GM18517 (cell line): ENCODE measurements around the gene CCDC196.

Experiments used
- ATAC-seq: cut with Tn5 transposase; IDR thresholded peaks from one replicate; pipeline ENCODE4 v1.9.1; 2021; ENCODE audit warnings: mild to moderate bottlenecking, moderate library complexity; ENCODE audit not compliant: unreplicated experiment

Gene CCDC196

DNA sequence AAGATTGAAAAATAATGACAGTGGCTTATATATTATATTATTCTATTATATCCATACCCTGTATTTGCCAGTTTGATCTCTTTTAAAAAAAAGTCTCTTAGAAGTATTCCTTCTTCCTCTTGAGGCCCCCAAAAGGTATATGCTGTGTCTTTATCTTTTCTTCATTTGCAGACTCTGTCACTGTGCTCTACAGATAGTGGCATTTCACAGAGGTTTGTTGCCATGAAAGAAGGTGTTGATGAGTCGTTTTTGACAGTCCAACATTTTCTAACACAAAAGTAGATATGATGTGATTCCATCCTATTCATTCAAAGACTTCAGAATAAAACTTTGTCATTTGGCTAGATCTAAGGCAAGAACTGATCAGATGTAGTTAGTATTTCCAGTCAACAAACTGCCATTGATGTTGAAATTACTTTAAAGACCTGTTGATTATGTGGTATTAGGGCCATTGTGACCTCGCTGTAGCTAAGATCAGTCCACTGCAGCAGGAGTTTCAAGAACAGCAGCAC is at the start of gene CCDC196:
Gene CCDC196, plus strand, starts transcription at position 462 of the 512 bp plus-strand sequence. CDS start 132 bp downstream, outside the sequence.
- no peak for ATAC-seq

GRCh38 chr14:66440801-66441200 is 45.4 kb upstream of the CCDC196 start:
- ATAC-seq: no peak

GRCh38 chr14:66442953-66443571 is 43.1 kb upstream of the CCDC196 start:
- ATAC-seq: no peak

- ATAC-seq: no peak
Measured at GRCh38 chr14:66443785-66444184, 42.4 kb upstream of the CCDC196 start.

DNA sequence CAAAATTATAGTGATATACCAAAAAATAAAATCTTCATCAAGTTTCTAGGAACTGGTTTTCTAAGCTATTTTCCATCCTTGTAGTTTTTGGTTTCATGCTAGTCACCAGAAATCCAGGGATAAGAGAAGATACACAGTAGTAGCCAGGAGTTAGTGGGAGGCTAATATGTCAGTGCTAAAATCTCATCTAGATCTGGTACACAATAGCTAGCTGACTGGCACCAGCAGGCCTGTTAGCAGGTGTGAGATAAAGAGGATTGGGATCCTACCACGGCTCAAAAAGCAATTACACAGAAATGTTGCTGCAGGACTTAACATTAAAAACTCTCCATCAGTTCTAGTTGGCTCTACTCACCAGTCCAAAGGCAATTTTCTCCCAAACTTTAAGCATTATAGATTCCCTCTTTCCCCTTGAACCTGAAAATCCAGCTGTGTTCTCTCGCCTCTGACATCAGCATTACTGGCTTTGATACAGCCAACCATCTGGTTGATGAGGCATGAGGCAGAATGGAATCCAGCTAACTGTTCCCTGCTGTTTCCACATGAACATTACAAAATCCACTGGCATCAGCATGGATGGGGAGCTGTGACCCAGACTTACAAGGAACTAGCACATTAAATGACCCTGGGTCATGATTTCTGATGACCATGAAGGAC is 41.8 kb upstream of the CCDC196 start:
- ATAC-seq: no peak

DNA sequence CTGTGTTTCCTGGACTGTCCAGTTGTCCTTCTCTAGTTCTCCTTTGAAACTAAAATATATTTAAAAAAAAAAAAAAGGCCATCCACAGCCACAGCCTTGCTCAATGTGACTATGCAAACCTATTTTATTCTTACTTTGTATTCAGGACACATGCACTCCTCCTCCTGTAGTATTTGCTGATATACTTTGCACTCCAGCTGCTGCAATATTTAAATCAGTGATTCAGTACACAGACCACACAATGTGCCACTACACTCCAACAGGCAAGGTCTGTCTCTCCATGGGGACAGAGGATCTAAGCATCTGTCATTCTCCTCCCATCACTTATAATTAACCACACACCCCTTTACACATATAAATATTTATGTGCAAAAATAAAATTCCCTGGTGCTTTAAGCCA is 40.2 kb upstream of the CCDC196 start:
- no peak for ATAC-seq

DNA sequence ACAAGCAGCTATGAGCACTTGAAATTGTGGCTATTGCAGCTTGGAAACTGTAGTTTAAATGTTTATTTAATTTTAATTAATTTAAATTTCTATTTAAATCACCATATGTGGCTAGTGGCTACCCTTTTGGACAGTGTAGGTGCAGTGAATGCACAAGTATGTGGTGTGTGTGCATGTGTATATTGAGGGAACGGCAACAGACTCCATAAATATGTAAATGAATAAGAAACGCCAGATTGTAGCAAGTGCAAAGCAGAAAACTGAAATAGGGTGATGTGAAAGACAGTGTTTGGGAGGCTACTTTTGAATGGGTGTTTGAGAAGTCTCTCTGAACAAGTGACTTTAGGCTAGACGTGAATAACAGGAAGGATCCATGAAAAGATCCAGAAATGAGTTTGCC is 32.7 kb upstream of the CCDC196 start:
- no peak for ATAC-seq

GRCh38 chr14:66459603-66460002 is 26.6 kb upstream of the CCDC196 start:
- no peak for ATAC-seq

DNA sequence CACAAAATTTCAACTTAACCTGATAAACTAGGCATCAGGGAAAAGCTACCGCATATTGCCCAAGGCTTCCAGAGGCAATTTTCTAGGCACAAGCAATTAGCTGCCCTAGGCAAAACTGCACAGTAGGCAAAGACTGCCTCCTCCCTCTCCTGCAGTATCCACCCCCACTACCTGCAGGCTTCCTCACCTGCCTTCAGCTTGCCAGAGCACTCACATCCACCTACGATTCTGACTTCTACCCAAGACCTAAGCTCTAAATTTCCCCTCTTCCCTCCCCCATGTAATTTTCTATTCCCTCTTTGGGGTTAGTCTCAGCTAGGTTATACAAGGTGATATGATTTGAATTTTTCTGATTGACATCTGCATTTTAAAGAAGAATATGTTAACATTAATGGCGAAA is 21.9 kb upstream of the CCDC196 start:
- no peak for ATAC-seq

- no peak for ATAC-seq
Measured at GRCh38 chr14:66468778-66469367, 17.3 kb upstream of the CCDC196 start.

DNA sequence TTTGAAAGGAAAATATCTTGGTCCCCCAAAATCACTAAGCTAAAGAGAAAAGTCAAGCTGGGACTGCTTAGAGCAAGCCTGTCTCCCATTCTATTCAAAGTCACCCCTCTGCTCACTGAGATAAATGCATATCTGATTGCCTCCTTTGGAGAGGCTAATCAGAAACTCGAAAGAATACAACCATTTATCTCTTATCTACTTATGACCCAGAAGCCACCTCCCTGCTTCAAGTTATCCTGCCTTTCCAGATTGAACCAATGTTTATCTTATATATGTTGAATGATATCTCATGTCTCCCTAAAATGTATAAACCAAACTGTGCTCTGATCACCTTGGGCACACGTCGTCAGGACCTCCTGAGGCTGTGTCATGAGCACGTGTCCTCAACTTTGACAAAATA is 14.6 kb upstream of the CCDC196 start:
- ATAC-seq: no peak

- ATAC-seq: no peak
Measured at GRCh38 chr14:66472251-66472650, 13.9 kb upstream of the CCDC196 start.

- ATAC-seq: no peak
Measured at GRCh38 chr14:66473223-66473622, 12.9 kb upstream of the CCDC196 start.

DNA sequence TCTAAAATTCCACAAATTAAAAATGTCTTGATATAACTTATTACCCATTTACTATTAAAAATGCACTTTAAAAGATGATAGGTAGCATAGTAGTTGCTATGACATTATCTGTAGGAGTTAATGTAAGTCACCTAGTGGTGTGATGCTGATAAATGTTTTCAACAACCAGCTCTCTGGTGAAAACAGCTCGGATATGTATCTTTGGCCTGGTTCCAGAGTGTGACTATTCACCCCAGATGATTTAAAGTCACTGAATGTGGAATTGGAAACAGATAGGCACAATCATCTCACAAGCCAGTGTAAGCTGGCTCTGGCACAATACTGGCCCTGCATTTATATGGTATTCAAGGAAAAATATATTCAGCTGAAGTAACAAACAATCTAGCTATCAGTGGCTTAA is 9.2 kb upstream of the CCDC196 start:
- no peak for ATAC-seq

- no peak for ATAC-seq
Measured at GRCh38 chr14:66477567-66477966, 8.6 kb upstream of the CCDC196 start.

DNA sequence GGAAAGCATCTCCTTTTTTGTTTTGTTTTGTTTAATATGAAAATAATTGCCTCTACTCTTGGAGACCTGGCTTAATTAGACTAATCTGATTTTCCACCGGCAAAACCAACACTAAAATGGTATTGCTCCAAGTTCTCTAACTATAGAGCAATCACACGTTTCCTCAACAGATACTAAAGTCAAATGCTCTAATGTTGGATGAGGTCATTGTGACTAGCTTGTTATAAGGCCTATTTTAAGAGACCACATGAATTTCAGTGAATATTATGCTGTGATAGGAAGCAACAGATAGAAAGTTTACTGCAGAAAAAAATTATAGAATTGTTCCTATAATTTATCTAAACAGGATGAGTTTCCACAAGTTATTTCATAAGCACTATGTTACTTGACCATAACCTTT is 3.3 kb upstream of the CCDC196 start:
- no peak for ATAC-seq

- no peak for ATAC-seq
Measured at GRCh38 chr14:66483322-66483721, 2.8 kb upstream of the CCDC196 start.

DNA sequence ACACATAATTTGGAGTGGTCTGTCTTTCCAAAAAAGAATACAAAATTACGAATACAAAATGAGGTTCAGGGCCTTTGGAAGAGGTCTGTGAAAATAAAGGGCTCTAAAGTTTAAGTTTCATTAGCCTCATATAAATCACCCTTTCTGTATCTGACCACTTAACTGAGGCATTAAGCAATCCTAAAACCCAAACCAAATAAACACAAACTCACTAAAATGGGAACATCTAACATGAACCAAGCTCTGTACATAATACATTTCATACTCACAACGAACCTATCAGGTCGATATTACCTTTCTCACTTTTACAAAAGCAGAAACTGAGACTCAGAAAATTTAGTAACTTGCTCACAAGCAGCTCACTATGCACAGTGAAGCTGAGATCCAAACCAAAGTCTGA is 1.1 kb upstream of the CCDC196 start:
- no peak for ATAC-seq

GRCh38 chr14:66487164-66487563 is 993 bp downstream of the CCDC196 start:
- ATAC-seq: no peak

DNA sequence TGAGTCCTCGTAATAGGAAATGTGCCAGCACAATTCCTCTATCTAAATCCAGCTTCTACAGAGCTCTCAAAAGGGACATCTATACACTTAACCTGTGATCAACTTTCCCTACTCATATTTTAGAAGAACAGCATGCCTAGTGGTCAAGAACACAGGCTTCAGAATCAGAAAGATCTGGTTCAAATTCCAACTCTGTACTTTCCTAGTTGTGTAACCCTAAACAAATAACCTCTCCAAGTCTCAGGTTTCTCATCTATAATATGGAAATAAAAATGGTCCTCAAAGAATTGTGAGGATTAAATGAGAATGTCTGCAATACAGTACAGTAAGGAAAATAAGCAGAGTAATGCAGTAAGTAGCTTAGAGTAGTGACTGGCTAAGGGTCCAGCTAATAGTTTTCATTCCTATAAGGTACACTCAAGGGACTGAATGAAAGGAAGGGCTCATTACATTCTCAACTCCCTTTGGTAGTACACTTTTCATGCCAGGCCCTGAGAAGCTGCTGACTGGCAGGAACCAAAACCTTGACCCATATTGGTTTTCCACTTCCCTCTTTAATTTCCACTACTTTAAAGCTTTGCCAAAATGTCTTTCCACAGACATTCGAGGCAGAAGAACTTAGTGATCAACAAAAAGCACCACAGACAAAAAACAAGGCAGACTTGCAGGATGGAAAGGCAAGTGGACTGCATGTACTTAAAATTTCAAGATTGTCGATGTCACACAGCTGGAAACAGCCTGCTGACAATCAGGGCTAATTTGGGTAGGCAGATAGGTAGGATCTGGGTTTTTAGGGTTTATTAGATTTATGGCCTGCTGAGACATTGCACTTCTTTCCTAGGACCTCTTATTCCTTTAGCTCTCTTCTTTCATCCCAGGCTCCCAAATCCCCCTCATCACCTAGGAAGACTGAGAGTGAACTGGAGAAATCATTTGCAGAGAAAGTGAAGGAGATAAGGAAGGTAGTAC is 4.3 kb downstream of the CCDC196 start:
- ATAC-seq: no peak

GRCh38 chr14:66493750-66494149 is 7.6 kb downstream of the CCDC196 start:
- no peak for ATAC-seq
